ENCODE data around the gene DCTN2.
"Not testable (repeated sequence)": the region's sequence is repeated elsewhere in the genome, so short reads cannot be mapped to it uniquely, and the experiment has no call there.

DCTN2 gene

DNA sequence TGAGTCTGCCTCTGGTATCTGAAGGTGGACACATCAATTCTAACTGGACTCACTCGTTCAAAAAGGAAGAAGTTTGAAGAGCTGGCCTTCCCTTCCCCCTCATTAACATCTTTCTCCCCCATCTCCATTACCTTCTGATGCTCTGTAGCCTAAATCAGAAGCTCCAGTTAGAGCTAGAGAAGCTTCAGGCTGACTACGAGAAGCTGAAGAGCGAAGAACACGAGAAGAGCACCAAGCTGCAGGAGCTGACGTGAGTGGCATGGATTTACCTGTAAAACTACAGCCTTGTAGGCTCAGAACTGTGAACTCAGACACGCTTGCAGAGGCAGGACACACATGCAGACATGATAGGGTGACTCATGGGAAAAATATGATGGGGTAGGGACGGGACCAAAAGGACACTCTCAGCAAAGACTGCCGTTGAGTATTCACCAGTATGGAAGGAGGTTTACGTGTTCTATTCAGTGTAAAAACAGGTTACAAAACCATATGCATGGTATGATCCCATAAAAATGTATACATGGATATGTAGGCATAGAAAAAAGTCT lies 29.7 kb upstream of the DCTN2 start:
- no peak for FAIRE-seq

DNA sequence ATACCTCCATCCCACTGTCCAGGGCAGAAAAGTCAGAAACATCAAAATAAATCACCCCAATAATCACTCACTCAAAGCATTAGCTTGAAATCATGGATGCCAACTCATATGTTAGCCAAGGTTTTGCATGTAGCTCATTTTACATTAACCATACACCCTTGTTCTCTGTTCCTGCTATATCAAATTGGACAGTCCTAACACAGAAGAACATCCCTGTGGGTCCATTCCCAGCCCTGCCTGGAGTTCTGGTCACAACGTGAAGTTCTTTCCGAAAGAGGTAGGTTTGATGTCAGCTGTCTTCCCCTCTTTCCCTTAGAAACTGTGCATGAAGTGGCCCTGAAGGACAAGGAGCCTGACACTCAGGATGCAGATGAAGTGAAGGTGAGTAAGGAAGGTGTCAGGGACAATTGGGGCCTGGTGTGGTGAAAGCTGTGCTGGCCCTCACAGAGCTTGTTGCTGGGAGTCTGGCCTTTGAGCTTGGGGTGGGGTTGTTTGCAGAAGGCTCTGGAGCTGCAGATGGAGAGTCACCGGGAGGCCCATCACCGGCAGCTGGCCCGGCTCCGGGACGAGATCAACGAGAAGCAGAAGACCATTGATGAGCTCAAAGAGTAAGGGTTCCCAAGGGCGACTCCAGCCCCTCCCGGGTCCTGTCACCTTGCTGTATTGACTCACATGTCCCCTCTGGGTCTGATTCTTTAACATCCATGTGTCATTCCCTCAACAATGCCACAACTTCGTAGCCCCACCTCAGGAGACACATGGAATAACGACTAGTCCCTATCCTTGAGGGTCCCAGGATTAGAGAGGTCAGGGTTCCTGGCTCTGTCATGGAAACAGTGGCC lies 29.0 kb upstream of the DCTN2 start:
- no peak for FAIRE-seq

DNA sequence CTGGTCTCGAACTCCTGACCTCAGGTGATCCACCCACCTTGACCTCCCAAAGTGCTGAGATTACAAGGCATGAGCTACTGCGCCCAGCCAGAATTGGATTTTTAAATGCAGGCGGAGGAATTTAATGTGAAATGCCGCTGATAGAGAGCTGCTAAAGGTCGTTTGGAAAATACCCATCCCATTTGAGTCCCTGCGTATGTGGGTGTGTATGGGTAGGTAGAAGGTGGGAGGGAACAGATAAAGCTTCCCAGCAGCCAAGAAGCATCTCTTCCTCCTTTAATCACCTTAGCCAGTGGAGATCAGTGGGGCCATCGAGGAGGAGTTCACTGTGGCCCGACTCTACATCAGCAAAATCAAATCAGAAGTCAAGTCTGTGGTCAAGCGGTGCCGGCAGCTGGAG lies 27.8 kb upstream of the DCTN2 start:
- no peak for FAIRE-seq

DNA sequence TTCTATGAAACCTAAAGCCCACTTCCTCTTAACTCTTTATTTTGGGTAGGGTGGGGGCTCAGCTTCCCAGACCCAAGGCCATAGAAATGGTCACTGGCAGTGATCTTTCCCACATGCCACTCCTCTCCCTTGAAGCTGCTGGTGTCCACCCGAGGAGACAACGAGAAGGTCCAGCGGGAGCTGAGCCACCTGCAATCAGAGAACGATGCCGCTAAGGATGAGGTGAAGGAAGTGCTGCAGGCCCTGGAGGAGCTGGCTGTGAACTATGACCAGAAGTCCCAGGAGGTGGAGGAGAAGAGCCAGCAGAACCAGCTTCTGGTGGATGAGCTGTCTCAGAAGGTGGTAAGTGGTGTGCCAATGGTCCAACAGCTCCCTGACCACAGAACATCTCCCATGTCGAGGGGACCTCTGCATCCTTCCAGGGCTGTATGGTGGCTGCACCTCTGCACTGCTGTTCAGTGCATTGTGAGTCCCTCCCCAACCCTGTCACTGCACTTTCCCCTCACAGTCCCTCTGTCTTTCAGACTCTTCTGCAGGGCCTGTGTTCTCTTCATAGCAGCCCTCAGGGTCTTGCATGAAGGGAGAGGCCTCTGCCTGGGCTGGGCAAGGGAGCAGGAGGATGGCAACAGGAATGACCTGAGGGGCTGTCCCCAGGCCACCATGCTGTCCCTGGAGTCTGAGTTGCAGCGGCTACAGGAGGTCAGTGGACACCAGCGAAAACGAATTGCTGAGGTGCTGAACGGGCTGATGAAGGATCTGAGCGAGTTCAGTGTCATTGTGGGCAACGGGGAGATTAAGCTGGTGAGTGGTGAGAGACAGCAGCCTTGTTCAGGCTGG lies 25.2 kb upstream of the DCTN2 start:
- no peak for FAIRE-seq

DNA sequence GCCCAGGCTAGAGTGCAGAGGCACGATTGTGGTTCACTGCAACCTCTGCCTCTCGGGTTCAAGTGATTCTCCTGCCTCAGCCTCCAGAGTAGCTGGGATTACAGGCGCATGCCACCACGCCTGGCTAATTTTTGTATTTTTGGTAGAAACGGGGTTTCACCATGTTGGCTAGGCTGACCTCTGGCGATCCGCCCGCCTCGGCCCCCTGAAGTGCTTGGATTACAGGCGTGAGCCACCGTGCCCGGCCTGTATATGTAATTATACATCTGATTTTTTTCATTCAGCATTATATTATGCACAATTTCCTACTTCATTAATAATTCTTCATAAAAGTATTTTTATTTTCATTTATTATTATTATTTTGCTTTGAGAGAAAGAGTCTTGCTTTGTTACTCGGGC lies 23.4 kb upstream of the DCTN2 start:
- FAIRE-seq = not testable (repeated sequence)

DNA sequence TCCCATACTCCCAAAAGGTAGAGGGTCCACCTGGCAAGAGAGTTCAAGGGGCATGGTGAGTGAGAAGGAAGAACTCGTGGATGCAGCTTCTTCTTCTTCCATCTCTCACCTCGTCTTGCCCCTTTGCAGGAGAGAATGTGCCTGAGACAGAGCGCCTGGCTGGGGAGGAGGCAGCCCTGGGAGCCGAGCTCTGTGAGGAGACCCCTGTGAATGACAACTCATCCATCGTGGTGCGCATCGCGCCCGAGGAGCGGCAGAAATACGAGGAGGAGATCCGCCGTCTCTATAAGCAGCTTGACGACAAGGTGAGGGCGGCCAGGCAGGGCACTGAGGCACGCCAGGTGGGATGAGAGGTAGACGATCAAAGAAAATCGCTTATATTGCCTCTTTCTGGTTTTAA lies 22.9 kb upstream of the DCTN2 start:
- FAIRE-seq = no peak

DNA sequence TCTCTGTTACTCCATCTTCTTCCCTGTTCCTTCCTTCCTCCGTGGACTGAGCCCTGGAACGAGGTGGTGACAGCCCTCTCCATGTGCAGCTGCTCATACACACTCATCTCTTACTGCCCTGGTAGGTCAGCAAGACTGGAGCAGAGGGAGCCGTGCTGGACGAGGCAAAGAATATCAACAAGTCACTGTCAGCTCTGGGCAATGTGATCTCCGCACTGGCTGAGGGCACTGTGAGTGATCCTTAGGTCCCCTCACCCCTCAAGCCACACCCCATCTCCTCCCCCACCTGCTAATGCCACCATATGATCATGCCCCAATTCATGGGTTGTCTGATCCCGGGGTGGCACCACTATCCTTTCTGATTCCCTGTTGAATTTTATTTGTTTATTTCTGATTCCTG lies 21.8 kb upstream of the DCTN2 start:
- FAIRE-seq = no peak

DNA sequence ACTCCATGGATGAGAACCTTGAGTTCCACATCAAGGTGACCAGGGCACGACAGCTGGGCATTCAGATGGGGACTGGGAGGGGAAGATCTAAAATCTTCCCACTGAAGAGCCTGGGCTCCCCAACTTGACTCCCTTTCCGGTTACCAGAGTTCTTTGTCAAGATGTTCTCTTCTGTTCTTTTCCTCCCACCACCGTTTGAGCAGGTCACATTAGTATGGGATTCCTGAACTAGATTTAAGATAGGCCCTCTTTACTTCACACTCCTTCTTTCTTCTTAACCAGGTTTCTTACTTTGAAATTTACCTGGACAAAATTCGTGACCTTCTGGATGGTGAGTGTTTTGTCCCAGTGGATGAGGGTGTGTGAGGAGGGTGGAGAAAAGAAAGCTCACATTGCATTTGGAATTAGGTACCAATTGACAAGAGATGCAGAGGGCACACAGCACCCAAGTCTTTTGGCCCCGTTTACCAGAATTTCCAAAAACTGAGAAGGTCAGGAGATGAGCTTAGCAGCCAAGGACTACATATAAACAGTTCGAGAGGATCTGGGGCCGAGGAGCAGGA lies 17.3 kb upstream of the DCTN2 start:
- no peak for FAIRE-seq

GRCh38 chr12:57563358-57563757 lies 16.4 kb upstream of the DCTN2 start:
- FAIRE-seq = no peak

- not testable (repeated sequence) for FAIRE-seq
Measured at GRCh38 chr12:57561117-57561516, 14.1 kb upstream of the DCTN2 start.

DNA sequence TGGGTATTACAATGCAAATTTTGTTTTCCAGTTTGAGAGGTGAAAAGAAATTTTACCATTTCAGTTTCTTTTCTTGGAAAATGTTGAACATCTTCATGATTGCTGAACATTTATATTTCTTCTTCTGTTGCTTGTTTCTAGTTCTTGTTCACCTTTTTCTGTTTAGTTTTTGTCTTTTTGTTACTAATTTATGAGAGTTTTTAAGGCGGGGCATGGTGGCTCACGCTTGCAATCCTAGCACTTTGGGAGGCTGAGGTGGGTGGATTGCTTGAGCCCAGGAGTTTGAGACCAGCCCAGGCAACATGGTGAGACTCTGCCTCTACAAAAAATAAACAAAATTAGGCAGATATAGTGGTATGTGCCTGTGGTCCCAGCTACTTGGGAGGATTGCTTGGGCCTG lies 13.5 kb upstream of the DCTN2 start:
- no peak for FAIRE-seq

GRCh38 chr12:57558864-57559263 lies 11.9 kb upstream of the DCTN2 start:
- no peak for FAIRE-seq

- FAIRE-seq = no peak
Measured at GRCh38 chr12:57554897-57555296, 7.9 kb upstream of the DCTN2 start.

GRCh38 chr12:57554453-57554852 lies 7.5 kb upstream of the DCTN2 start:
- no peak for FAIRE-seq

GRCh38 chr12:57553343-57554202 lies 6.6 kb upstream of the DCTN2 start:
- no peak for FAIRE-seq

DNA sequence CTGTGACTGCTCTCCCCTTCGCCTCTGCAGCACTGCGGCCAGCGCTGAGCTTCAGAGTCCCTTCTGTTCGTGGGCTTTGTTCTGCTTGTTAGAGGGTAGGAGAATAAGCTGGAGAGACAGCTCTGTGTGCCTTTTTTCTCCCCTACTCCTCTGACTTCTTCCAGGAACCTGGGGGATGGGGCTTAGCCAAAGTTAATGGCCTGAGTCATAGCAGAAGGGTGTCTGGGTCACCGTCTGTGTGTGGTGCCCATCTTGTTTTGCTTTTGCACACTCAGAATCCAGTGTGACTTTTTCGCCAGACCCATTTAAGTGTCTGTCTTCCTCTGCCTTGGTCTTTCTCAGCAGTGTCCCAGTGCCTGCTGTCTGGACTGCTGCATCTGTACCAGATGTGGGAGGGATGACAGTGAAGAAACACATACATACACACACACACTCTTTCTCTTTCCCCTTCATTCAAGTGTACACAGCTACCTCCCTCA lies 5.9 kb upstream of the DCTN2 start:
- no peak for FAIRE-seq

- FAIRE-seq = no peak
Measured at GRCh38 chr12:57552306-57552651, 5.3 kb upstream of the DCTN2 start.

DNA sequence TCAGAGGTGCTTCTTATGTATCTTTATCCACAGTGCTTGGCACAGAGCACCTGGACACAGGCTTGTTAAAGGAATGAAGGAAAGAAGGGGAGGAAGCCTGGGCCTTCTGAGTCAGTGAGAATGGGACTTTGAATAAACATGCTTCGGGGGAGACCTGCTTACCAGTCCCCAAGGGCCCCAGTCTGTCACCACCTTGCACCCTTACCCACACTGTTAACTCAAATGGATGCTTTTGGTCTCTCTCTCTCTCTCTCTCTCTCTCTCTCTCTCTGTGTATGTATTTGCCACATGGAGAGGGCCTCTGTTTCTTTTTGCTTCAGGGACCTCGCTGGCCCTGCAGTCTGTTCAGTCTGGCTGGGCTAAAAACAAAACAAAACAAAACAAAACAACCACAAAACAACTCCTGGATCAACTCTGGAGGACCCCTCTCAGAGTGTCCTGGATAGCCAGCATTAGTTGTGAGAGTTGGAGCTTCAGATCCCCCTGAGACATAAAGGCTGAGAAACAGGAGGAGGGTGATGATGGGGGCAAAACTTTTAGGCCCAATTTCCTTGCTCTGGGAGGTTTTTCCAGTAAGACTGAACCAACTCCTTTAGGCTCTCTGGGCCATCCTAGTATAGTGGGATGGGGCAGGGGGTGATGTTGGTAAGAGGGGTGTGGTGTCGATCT lies 4.8 kb upstream of the DCTN2 start:
- FAIRE-seq = no peak

- FAIRE-seq = no peak
Measured at GRCh38 chr12:57550641-57551549, 3.9 kb upstream of the DCTN2 start.

DNA sequence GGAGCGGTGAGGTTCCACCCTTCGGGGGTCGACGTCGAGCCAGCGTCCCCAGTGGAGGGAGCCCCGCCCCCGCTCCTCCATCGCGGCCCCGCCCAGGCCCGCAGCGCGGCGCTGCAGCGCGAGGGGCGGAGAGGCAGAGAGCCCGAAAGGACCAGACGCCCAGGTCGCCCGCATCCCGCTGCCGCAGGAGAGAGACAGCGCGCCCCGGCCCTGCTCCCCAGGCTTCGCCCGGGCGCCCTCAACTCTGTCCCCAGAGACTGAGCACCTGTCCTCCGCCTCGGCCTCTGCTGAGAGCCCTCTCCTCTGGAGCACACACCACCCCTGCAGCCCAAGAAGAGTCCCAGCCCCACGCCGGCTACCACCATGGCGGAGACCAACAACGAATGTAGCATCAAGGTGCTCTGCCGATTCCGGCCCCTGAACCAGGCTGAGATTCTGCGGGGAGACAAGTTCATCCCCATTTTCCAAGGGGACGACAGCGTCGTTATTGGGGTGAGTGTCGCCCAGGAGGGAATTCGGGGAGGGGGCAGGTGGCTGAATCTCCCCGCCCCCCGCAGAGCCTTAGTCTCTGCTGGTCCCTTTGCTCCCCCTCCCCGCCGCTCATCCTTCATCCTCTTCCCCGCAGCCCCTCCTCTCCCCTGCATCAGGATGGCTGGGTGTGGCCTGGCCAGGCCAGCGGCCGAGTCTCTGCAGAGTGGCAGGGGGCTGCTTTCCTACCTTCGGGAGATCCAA lies 3.1 kb upstream of the DCTN2 start, which contains the start of gene KIF5A:
Gene KIF5A, plus strand, starts transcription at position 136 of the 732 bp plus-strand sequence. Its CDS starts 228 bp downstream, at position 364.
- FAIRE-seq = no peak

Measured in TTC549 (cell line).